HG03135 (cell line): ENCODE results near the gene SPSB2.

Experiments used
- ATAC-seq: cut with Tn5 transposase; IDR thresholded peaks from one replicate; pipeline ENCODE4 v1.9.1; 2021; ENCODE audit warnings: mild to moderate bottlenecking, moderate library complexity; ENCODE audit not compliant: unreplicated experiment

Gene SPSB2

GRCh38 chr12:6834873-6835272 lies 38.2 kb downstream of the SPSB2 start:
- ATAC-seq = no peak

- ATAC-seq = no peak
These were observed 38.8 kb downstream of the SPSB2 start for GRCh38 chr12:6834254-6834653.

DNA sequence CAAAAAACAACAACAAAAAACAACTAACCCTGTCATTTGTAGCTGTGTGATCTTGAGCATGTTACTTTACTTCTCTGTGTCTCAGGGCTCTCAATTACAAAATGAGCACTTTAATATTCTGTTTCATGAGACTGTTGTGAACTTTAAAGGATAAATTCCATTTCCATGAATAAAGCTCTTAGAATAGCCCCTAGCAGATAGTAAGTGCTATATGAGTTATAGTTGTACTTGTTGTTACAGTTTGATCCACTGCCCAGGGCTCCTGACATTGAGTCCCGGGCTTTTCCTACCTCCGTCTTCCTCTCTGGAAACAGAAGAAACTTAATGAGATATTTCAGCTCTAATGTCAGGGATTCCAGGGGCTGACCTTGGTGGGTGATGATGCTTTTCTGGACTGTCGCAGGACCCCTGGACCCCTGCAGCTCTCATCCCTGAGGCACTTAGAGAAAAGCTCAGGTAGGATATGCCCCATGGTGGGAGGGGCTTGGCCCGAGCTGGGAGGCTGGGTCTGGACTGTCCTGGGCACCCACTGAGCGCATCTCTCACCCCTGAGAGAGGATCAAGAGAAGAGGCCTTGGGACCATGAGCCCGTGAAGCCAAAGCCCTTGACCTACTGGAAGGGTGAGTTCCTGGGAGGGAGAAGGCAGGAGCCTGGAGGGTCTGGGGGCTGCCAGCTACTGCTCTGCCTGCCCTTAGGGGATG lies 39.8 kb downstream of the SPSB2 start:
- ATAC-seq = no peak

DNA sequence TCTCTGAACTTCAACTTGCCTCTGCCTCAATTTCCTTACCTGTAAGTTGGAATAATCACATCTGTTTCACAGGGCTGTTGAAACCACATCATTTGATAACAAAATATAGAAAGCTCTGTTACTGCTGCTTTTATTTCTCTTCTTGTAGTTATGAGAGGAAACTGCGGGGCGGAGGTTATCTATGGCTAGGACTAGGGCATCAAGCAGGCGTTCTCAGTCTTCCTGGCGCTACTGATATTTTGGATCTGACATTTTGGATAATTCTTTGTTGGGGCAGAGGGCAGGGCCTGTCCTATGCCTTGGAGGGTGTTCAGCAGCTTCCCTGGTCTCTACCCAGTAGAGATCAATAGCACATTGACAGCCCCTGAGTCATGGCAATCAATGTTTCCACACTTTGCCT lies 41.0 kb downstream of the SPSB2 start:
- no peak for ATAC-seq

GRCh38 chr12:6831450-6831995 lies 41.6 kb downstream of the SPSB2 start:
- no peak for ATAC-seq

- ATAC-seq = no peak
These were observed 42.1 kb downstream of the SPSB2 start for GRCh38 chr12:6830999-6831398.

DNA sequence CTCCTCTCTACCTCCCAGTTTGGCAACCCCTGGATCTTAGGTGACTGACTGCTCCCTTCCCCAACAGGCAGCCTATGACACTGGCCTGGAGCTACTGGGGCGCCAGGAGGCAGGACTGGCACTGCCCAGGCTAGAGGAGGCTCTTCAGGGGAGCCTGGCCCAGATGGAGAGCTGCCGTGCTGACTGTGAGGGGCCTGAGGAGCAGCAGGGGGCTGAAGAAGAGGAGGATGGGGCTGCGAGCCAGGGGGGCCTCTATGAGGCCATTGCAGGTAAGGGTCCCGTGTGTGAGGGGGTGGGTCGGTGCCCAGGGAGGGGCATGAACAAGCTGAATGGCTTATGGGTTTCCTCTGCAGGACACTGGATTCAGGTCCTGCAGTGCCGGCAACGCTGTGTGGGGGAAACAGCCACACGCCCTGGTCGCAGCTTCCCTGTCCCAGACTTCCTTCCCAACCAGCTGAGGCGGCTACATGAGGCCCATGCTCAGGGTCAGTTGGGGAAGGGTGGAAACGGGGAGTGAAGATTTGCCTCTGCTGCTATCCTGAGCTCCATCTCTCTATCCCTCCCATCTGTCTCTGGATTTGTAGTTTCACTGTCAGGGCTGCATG lies 42.7 kb downstream of the SPSB2 start:
- no peak for ATAC-seq

GRCh38 chr12:6829536-6830220 lies 43.4 kb downstream of the SPSB2 start:
- no peak for ATAC-seq

- no peak for ATAC-seq
These were observed 44.1 kb downstream of the SPSB2 start for GRCh38 chr12:6828781-6829535.

DNA sequence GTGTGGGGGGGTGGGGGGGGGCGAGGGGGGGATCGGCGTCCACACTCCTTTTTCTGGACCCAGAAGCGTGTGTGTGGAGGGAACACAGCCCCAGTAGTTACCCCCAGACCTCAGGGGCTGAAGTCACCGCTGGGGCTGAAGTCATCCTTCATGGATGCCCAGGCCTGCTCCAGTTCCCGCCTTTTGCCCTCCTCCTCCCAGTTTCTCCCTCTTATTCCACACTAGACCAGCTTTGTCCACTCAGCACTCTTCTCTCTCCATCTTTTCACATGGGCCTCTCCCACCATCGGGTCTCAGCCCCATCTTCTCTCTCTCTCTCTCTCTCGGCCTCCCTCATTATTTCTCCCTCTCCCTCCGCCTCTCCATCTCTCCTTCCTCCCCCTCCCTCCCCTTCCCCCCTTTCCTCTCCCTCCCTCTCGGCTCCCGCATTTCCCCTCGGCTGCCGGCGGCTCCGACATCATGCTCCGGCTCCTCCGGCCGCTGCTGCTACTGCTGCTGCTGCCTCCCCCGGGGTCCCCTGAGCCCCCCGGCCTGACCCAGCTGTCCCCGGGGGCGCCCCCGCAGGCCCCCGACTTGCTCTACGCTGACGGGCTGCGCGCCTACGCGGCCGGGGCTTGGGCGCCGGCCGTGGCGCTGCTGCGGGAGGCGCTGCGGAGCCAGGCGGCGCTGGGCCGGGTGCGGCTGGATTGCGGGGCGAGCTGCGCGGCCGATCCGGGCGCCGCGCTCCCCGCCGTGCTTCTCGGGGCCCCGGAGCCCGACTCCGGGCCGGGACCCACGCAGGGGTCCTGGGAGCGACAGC lies 44.9 kb downstream of the SPSB2 start, which contains the start of gene P3H3:
P3H3 (plus strand) TSS at position 426 of the 799 bp plus-strand sequence; CDS start at position 460, 34 bp downstream.
- ATAC-seq = no peak

- ATAC-seq = no peak
These were observed 45.6 kb downstream of the SPSB2 start for GRCh38 chr12:6827437-6827911.

DNA sequence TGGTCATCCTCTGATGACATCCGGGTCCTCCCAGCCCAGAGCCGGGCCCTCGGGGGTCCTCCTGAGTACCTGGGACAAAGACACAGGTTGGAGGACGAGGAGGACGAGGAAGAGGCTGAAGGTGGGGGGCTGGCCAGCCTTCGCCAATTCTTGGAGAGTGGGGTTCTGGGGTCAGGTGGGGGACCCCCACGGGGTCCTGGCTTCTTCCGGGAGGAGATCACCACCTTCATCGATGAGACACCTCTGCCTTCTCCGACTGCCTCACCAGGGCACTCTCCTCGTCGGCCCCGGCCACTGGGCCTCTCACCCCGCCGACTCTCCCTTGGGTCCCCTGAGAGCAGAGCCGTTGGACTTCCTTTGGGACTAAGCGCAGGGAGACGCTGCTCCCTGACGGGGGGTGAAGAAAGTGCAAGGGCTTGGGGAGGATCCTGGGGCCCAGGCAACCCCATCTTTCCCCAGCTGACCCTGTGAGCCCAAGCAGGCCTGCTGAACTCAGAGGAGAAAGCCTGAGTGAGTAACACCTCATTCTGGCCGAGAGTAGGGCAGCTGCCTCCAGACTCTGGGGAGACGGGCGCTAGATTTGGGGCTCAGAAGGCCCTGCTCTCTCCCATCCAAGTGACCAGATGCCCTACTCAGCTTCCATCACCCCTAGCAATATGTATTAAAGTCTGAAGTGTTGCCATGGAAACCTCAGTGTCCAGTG lies 46.2 kb downstream of the SPSB2 start:
- ATAC-seq = no peak

- no peak for ATAC-seq
These were observed 46.9 kb downstream of the SPSB2 start for GRCh38 chr12:6826125-6826733.

GRCh38 chr12:6825398-6826124 lies 47.5 kb downstream of the SPSB2 start:
- no peak for ATAC-seq

- no peak for ATAC-seq
These were observed 48.2 kb downstream of the SPSB2 start for GRCh38 chr12:6824901-6825381.

- ATAC-seq = no peak
These were observed 48.9 kb downstream of the SPSB2 start for GRCh38 chr12:6824085-6824775.

DNA sequence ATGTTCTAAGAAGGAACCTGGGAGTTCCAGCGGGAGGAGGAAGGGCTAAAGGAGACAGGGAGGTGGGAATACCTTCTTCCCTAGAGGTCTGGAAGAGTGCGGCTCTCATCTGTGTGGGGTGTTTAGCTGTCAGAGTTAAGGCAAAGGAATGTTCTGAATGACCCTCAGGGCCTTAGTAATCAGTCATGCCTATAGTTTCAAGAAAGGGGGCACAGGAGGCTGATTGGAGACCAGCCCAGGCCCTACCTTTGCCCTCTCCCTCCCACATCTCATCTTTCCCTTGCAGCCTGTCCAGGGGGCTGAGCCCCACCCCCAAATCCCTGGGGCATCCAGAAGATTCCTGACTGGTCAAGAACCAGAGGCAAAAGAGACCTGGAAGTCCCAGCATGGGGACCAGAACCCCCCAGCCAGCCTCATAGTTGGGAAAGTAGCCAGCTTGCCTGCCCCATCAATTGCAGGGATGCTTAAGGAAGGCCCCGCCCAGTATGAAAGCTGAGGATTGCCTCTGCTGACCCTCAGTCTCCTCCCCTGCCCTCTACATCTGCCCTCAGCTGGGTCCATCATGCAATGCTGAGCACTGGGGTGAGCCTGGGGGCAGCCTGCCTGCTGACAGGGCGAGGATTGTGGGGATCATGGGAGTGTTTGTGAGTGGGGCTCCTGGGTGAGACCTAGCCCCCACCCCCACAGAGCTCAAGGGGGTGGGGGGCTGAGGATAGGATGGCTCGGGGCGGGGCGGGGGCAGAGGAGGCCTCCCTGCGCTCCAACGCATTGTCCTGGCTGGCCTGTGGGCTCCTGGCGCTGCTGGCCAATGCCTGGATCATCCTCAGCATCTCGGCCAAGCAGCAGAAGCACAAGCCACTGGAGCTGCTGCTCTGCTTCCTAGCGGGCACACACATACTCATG lies 49.7 kb downstream of the SPSB2 start:
- no peak for ATAC-seq
